KMS-11 (cell line): ENCODE results near the gene CREM.

Experiments used
- H2AFZ ChIP-seq: fragments of 200-600 bp; sonication (generic); 2 replicates; pipeline ENCODE4 v1.6.1; 2016; ENCODE audit warnings: antibody characterized with exemption, mixed run types, low read depth
- H3K27ac ChIP-seq: fragments of 200-600 bp; sonication (generic); 2 replicates; pipeline ENCODE4 v1.6.1; 2016; ENCODE audit warnings: mild to moderate bottlenecking, mixed run types
- H3K27me3 ChIP-seq: fragments of 200-600 bp; sonication (generic); 2 replicates; pipeline ENCODE4 v1.6.1; 2017; ENCODE audit warnings: mild to moderate bottlenecking, low read depth, mixed run types, moderate library complexity; ENCODE audit not compliant: insufficient read depth
- H3K36me3 ChIP-seq: fragments of 200-600 bp; sonication (generic); 2 replicates; pipeline ENCODE4 v1.6.1; 2017; ENCODE audit warnings: mild to moderate bottlenecking, mixed run types; ENCODE audit not compliant: insufficient read depth
- H3K4me1 ChIP-seq: fragments of 200-600 bp; sonication (generic); 2 replicates; pipeline ENCODE4 v1.6.1; 2016; ENCODE audit warnings: mild to moderate bottlenecking, low read depth, mixed run types; ENCODE audit not compliant: poor library complexity, severe bottlenecking
- H3K4me2 ChIP-seq: fragments of 200-600 bp; sonication (generic); 2 replicates; pipeline ENCODE4 v1.7.0; 2016; ENCODE audit warnings: mild to moderate bottlenecking, mixed run types
- H3K4me3 ChIP-seq: fragments of 200-600 bp; sonication (generic); IDR thresholded peaks from 2 replicates; pipeline ENCODE4 v1.6.1; 2017; ENCODE audit warnings: low read depth, low read length, mixed read lengths; ENCODE audit not compliant: insufficient read depth
- H3K79me2 ChIP-seq: fragments of 200-600 bp; sonication (generic); 2 replicates; pipeline ENCODE4 v1.6.1; 2016; ENCODE audit warnings: low read depth, mixed run types; ENCODE audit not compliant: insufficient read depth
- H3K9ac ChIP-seq: fragments of 200-600 bp; sonication (generic); 2 replicates; pipeline ENCODE4 v1.6.1; 2016; ENCODE audit warnings: mild to moderate bottlenecking, mixed run types
- H4K20me1 ChIP-seq: fragments of 200-600 bp; sonication (generic); 2 replicates; pipeline ENCODE4 v1.6.1; 2016; ENCODE audit warnings: mild to moderate bottlenecking, mixed run types; ENCODE audit not compliant: insufficient read depth
- TF ChIP-seq, protein P1 (sequence below): fragments of 200-600 bp; sonication (generic); conservative IDR thresholded peaks from 2 replicates; pipeline ENCODE4 v1.6.1; 2017; ENCODE audit warnings: low read depth, mild to moderate bottlenecking, antibody characterized with exemption, low read length, moderate library complexity, mixed read lengths

The CREM gene

DNA sequence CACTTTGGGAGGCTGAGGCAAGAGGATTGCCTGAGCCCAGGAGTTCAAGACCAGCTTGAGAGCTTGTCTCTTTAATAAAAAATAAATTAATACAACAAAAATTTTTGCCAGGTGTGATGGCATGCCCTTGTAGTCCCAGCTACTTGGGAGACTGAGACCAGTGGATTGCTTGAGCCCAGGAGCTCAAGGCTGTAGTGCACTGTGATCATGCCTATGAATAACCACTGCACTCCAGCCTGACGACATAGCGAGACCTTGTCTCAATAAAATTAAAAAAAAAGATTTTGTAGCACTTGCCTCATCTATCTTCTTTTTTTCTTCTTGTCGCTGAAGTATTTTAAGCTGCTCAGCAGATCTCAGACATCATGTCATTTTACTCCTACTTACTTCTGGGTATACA lies 26.3 kb downstream of the CREM start:
- Histone ChIP-seq H2AFZ (no peak overlapping the region), H3K4me1 (peaks cover 39% of the 10 kb centered on the region), H3K9ac (no peak overlapping the region), H3K27me3 (no peaks in the 10 kb centered on the region), H3K79me2 (no peaks in the 10 kb centered on the region), H4K20me1 (peaks cover 3% of the 10 kb centered on the region; the same call in 1 of the 2 replicates), H3K36me3 (no peaks in the 10 kb centered on the region), H3K4me3 (no peak overlapping the region), H3K27ac (no peak overlapping the region), H3K4me2 (no peak overlapping the region)
- TF ChIP-seq, protein P1, sequence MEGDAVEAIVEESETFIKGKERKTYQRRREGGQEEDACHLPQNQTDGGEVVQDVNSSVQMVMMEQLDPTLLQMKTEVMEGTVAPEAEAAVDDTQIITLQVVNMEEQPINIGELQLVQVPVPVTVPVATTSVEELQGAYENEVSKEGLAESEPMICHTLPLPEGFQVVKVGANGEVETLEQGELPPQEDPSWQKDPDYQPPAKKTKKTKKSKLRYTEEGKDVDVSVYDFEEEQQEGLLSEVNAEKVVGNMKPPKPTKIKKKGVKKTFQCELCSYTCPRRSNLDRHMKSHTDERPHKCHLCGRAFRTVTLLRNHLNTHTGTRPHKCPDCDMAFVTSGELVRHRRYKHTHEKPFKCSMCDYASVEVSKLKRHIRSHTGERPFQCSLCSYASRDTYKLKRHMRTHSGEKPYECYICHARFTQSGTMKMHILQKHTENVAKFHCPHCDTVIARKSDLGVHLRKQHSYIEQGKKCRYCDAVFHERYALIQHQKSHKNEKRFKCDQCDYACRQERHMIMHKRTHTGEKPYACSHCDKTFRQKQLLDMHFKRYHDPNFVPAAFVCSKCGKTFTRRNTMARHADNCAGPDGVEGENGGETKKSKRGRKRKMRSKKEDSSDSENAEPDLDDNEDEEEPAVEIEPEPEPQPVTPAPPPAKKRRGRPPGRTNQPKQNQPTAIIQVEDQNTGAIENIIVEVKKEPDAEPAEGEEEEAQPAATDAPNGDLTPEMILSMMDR = no peak

GRCh38 chr10:35153716-35154115 lies 27.1 kb downstream of the CREM start:
- Histone ChIP-seq H3K36me3 (no peaks in the 10 kb centered on the region), H4K20me1 (peaks cover 3% of the 10 kb centered on the region; the same call in 1 of the 2 replicates), H3K79me2 (no peaks in the 10 kb centered on the region), H3K4me1 (peaks cover 32% of the 10 kb centered on the region), H2AFZ (no peak overlapping the region), H3K9ac (no peak overlapping the region), H3K27ac (no peak overlapping the region), H3K27me3 (no peaks in the 10 kb centered on the region), H3K4me3 (no peak overlapping the region), H3K4me2 (no peak overlapping the region)
- TF ChIP-seq, protein P1 = no peak

DNA sequence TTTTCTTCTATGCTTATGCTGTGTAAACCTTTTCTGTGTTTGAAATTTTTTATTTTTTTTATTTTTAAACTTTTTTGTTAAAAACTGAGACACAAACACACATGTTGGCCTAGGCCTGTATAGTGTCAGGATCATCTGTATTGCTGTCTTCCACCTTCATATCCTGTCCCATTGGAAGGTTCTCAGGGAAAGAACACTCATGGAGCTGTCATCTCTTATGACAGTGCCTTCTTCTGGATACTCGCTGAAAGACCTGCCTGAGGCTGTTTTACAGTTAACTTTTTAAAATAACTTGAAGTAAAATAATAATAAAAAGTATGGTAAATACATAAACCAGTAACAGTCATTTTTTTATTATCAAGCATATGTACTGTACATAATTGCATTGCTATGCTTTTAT lies 34.1 kb downstream of the CREM start:
- no peaks in the 10 kb centered on the region for H4K20me1 ChIP-seq
- no peaks in the 10 kb centered on the region for H3K36me3 ChIP-seq
- H3K79me2 ChIP-seq = no peaks in the 10 kb centered on the region
- no peaks in the 10 kb centered on the region for H3K27me3 ChIP-seq
- TF ChIP-seq, protein P1 = no peak
- no peak overlapping the region for H3K27ac ChIP-seq
- H3K4me1 ChIP-seq = no peaks in the 10 kb centered on the region
- no peak overlapping the region for H3K4me2 ChIP-seq
- H3K4me3 ChIP-seq = no peak overlapping the region
- no peak overlapping the region for H2AFZ ChIP-seq
- no peak overlapping the region for H3K9ac ChIP-seq

DNA sequence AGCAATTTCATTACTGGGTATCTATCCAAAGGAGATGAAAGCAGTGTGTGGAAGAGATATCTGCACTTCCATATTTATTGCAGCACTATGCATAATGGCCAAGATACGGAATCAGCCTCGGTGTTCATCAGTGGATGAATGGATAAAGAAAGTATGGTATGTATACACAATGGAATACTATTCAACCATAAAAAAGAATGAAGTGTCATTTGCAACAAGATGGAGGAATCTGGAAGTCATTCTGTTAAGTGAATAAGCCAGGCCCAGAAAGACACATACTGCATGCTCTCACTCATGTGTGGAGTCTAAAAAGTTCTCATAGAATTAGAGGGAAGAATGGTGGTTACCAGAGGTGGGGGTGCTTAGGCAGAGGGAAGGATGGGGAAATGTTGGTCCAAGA lies 35.3 kb downstream of the CREM start:
- H3K4me2 ChIP-seq = no peak overlapping the region
- TF ChIP-seq, protein P1 = no peak
- no peak overlapping the region for H3K27ac ChIP-seq
- no peak overlapping the region for H3K9ac ChIP-seq
- no peaks in the 10 kb centered on the region for H4K20me1 ChIP-seq
- no peaks in the 10 kb centered on the region for H3K36me3 ChIP-seq
- H3K4me1 ChIP-seq = no peaks in the 10 kb centered on the region
- H3K27me3 ChIP-seq = no peaks in the 10 kb centered on the region
- H2AFZ ChIP-seq = no peak overlapping the region
- no peaks in the 10 kb centered on the region for H3K79me2 ChIP-seq
- H3K4me3 ChIP-seq = no peak overlapping the region

DNA sequence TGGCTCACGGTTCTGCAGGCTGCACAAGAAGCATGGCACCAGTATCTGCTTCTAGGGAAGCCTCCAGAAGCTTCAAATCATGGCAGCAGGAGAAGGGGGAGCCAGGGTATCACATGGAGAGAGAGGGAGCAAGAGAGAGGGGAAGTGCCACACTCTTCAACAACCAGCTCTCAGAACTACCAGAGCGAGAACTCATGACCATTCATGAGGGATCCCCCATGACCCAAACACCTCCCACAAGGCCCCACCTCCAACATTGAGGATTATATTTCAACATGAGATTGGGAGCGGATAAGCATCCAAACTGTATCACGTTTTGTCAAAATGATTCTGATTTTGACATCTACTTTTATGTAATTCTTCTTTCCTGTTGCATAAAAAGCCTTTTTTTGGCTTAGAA lies 38.5 kb downstream of the CREM start:
- H2AFZ ChIP-seq = no peak overlapping the region
- no peaks in the 10 kb centered on the region for H3K4me1 ChIP-seq
- H3K4me2 ChIP-seq = no peak overlapping the region
- no peak overlapping the region for H3K9ac ChIP-seq
- H4K20me1 ChIP-seq = no peaks in the 10 kb centered on the region
- H3K27me3 ChIP-seq = no peaks in the 10 kb centered on the region
- TF ChIP-seq, protein P1 = no peak
- no peak overlapping the region for H3K4me3 ChIP-seq
- no peaks in the 10 kb centered on the region for H3K79me2 ChIP-seq
- H3K36me3 ChIP-seq = no peaks in the 10 kb centered on the region
- no peak overlapping the region for H3K27ac ChIP-seq
